ENCODE results near the gene FXR2. TPM values are rescaled to one million over a fixed set of nuclear protein-coding genes. Genes with fewer than 3 reads are reported as not detected.

Gene FXR2
- total and polyA plus RNA-seq, 8 donors = 30.6 to 47.5 (median 37.0) TPM

GRCh38 chr17:7569571-7569970 lies 45.1 kb downstream of the FXR2 start:
- Histone ChIP-seq H3K27ac (no peak overlapping the region), H3K4me1 (peaks cover 5 to 24% of the 10 kb centered on the region in 2 donors), H3K4me3 (no peak overlapping the region), H3K36me3 (peaks cover 0 to 76% of the 10 kb centered on the region in 2 donors), H3K27me3 (no peaks in the 10 kb centered on the region), H3K9me3 (no peaks in the 10 kb centered on the region)
- ATAC-seq = no peak
- no peak for DNase-seq
- no peak for TF ChIP-seq CTCF (IDR thresholded peaks at IDR 0.05)
- intact Hi-C loops (cut with DNase I) = no loop called here

- H3K4me1 ChIP-seq = peaks cover 30 to 61% of the 10 kb centered on the region in 2 donors
- intact Hi-C loops (cut with DNase I) = loop anchor here in 1 of 2 donors (5.0 kb wide), 2 partner anchors 51 to 206 kb away; partner anchors contain the start of gene TMEM95
- H3K36me3 ChIP-seq = peaks cover 0 to 58% of the 10 kb centered on the region in 2 donors
- H3K27me3 ChIP-seq = no peaks in the 10 kb centered on the region
- H3K27ac ChIP-seq = no peak overlapping the region
- DNase-seq (no peak), ATAC-seq (no peak)
- TF ChIP-seq CTCF (IDR thresholded peaks at IDR 0.05) = no peak
- H3K9me3 ChIP-seq = no peaks in the 10 kb centered on the region
- peak overlapping the region in 1 of 2 donors; percentile 82 for H3K4me3 ChIP-seq
These were observed 51.4 kb downstream of the FXR2 start for GRCh38 chr17:7563115-7563869.

GRCh38 chr17:7562208-7562605 lies 52.5 kb downstream of the FXR2 start:
- Histone ChIP-seq H3K9me3 (no peaks in the 10 kb centered on the region), H3K4me3 (peak overlapping the region; percentile 82 to 83), H3K27me3 (no peaks in the 10 kb centered on the region), H3K27ac (peak overlapping the region; percentile 93 to 97), H3K36me3 (peaks cover 0 to 50% of the 10 kb centered on the region in 2 donors), H3K4me1 (peaks cover 41 to 70% of the 10 kb centered on the region in 2 donors)
- DNase-seq = no peak
- intact Hi-C loops (cut with DNase I) = loop anchor here in 1 of 2 donors (5.0 kb wide), 2 partner anchors 50 to 205 kb away; partner anchors contain the start of gene TMEM95
- ATAC-seq = no peak
- TF ChIP-seq CTCF (IDR thresholded peaks at IDR 0.05) = no peak

GRCh38 chr17:7561589-7562207 lies 53.0 kb downstream of the FXR2 start, which contains the start of gene SENP3:
Gene SENP3 (plus strand): TSS chr17:7561919. CDS start chr17:7563077, 1,158 bp downstream.
- Histone ChIP-seq H3K4me1 (peaks cover 44 to 75% of the 10 kb centered on the region in 2 donors), H3K27ac (peak within 1 kb of the TSS; percentile 93 to 97), H3K4me3 (peak within 1 kb of the TSS; percentile 82 to 83), H3K9me3 (no peaks in the 10 kb centered on the region), H3K27me3 (no peaks in the 10 kb centered on the region), H3K36me3 (peaks cover 0 to 45% of the 10 kb centered on the region in 2 donors)
- no peak for TF ChIP-seq CTCF (IDR thresholded peaks at IDR 0.05)
- ATAC-seq (peak; percentile 72), DNase-seq (peak; percentile 89 to 98 (median 93))
- intact Hi-C loops (cut with DNase I) = loop anchor here in 1 of 2 donors (5.0 kb wide), 2 partner anchors 49 to 204 kb away; partner anchors contain the start of gene TMEM95

All from left lung (tissue), 10 donors.